HCT116 (cell line): ENCODE results near the gene TEAD1. TPM values are rescaled to one million over a fixed set of nuclear protein-coding genes. Genes with fewer than 3 reads are reported as not detected.

Experiments
- ATAC-seq: fragments of 200-7000 bp; cut with Tn5 transposase; 2 replicates; pipeline ENCODE4 v1.9.1; 2020; ENCODE audit warnings: mild to moderate bottlenecking, moderate library complexity
- BruUV-seq: library from RNA; stranded (reverse); fragments of 400-500 nt; replicated peaks from 2 replicates; lab custom pipeline; 2021; lab: Mats Ljungman, UMichigan
- CTCF ChIA-PET: fragments of 300-600 bp; sonication (Branson Sonifier 250); formaldehyde crosslinking; loops from one replicate; lab custom pipeline; 2021; ENCODE audit warnings: antibody characterized with exemption; lab: Charles Lee
- POLR2A ChIA-PET: fragments of 300-600, 350-600 bp; sonication (Branson Sonifier 250); formaldehyde crosslinking; loops from one replicate; lab custom pipeline; 2021; ENCODE audit warnings: antibody characterized with exemption; lab: Charles Lee
- RAD21 ChIA-PET, 2 experiments: fragments of 300-600 bp; sonication (Branson Sonifier 250); formaldehyde crosslinking; loops; one replicate each; lab custom pipeline; 2023; ENCODE audit warnings: low total read pairs in 2 of 2; ENCODE audit not compliant: uncharacterized antibody in 2 of 2, unreplicated experiment in 2 of 2, low non-redundant PET in 1 of 2; lab: Charles Lee
- DNase-seq: peaks from one replicate; pipeline ENCODE4 v3.0.0-alpha.2; 2010; ENCODE audit warnings: low read depth, low spot score
- H2AFZ ChIP-seq: fragments of 200-600 bp; shearing (Covaris generic), sonication (generic); 2 replicates; pipeline ENCODE4 v1.6.1; 2017; ENCODE audit warnings: low read depth, mixed run types, mixed read lengths, antibody characterized with exemption, low read length; ENCODE audit not compliant: poor library complexity, severe bottlenecking
- H3K27ac ChIP-seq: 2 replicates; pipeline ENCODE4 v1.5.1; 2012; ENCODE audit warnings: low read depth, low read length
- H3K27me3 ChIP-seq: fragments of 200-600 bp; sonication (generic); 2 replicates; pipeline ENCODE4 v1.6.1; 2016; ENCODE audit warnings: mixed run types, low read length, mixed read lengths; ENCODE audit not compliant: insufficient read depth
- H3K36me3 ChIP-seq, 2 experiments: fragments of 200-500 bp in 1 of 2; fragments of 200-600 bp in 1 of 2; sonication (Bioruptor generic) in 1 of 2; sonication (generic) in 1 of 2; 2 replicates each; pipeline versions ENCODE4 v1.5.1 to v1.6.1; 2014 to 2016; ENCODE audit warnings: low read length in 2 of 2, inconsistent platforms in 1 of 2, mixed read lengths in 1 of 2, mixed run types in 1 of 2; ENCODE audit not compliant: insufficient read depth in 2 of 2, control insufficient read depth in 1 of 2
- H3K4me1 ChIP-seq, 2 experiments: fragments of 200-600 bp in 1 of 2; sonication (generic) in 1 of 2; 2 replicates each; pipeline versions ENCODE4 v1.5.1 to v1.6.1; 2012 to 2017; ENCODE audit warnings: low read length in 2 of 2, inconsistent platforms in 1 of 2, mild to moderate bottlenecking in 1 of 2, mixed read lengths in 1 of 2, mixed run types in 1 of 2, moderate library complexity in 1 of 2; ENCODE audit not compliant: insufficient read depth in 2 of 2, control insufficient read depth in 1 of 2
- H3K4me2 ChIP-seq: fragments of 200-600 bp; sonication (generic); 2 replicates; pipeline ENCODE4 v1.6.1; 2017; ENCODE audit warnings: mixed run types, low read length, mixed read lengths
- H3K4me3 ChIP-seq, 2 experiments: fragments of 200-600 bp in 1 of 2; sonication (generic) in 1 of 2; replicated peaks in 1 of 2; 2 replicates each; pipeline ENCODE4 v1.5.1; 2011 to 2016; ENCODE audit warnings: low read length in 2 of 2, control low read depth in 1 of 2, low read depth in 1 of 2, mild to moderate bottlenecking in 1 of 2, mixed read lengths in 1 of 2, mixed run types in 1 of 2
- H3K79me2 ChIP-seq: fragments of 200-600 bp; sonication (generic); 2 replicates; pipeline ENCODE4 v1.6.1; 2017; ENCODE audit warnings: mild to moderate bottlenecking, mixed run types, low read length, moderate library complexity, mixed read lengths; ENCODE audit not compliant: insufficient read depth
- H3K9ac ChIP-seq: fragments of 200-600 bp; sonication (generic); 2 replicates; pipeline ENCODE4 v1.6.1; 2016; ENCODE audit warnings: low read length, mixed read lengths
- H3K9me2 ChIP-seq: fragments of 200-600 bp; sonication (generic), shearing (Covaris generic); 2 replicates; pipeline ENCODE4 v1.6.1; 2017; ENCODE audit warnings: mixed run types, mild to moderate bottlenecking, moderate library complexity; ENCODE audit not compliant: insufficient read depth
- H3K9me3 ChIP-seq, 2 experiments: fragments of 200-500 bp in 1 of 2; fragments of 200-600 bp in 1 of 2; sonication (Bioruptor generic) in 1 of 2; sonication (generic) in 1 of 2; 2 replicates each; pipeline ENCODE4 v1.6.1; 2014 to 2017; ENCODE audit warnings: low read length in 2 of 2, mixed read lengths in 2 of 2, inconsistent platforms in 1 of 2, low read depth in 1 of 2, mild to moderate bottlenecking in 1 of 2, mixed run types in 1 of 2, moderate library complexity in 1 of 2; ENCODE audit not compliant: control insufficient read depth in 1 of 2, insufficient read depth in 1 of 2
- H4K20me1 ChIP-seq: fragments of 200-600 bp; sonication (generic), shearing (Covaris generic); 2 replicates; pipeline ENCODE4 v1.6.1; 2017; ENCODE audit warnings: mixed run types, mild to moderate bottlenecking, moderate library complexity; ENCODE audit not compliant: insufficient read depth
- CTCF ChIP-seq, 3 experiments: fragments of 200-600 bp in 1 of 3; sonication (generic) in 1 of 3; IDR thresholded peaks in 2 of 3; conservative IDR thresholded peaks in 1 of 3; 2 replicates each; pipeline ENCODE4 v1.5.1; 2012 to 2017; ENCODE audit warnings: low read depth in 2 of 3, low read length in 2 of 3, antibody characterized with exemption in 1 of 3, borderline replicate concordance in 1 of 3, control low read depth in 1 of 3, mild to moderate bottlenecking in 1 of 3, mixed read lengths in 1 of 3, mixed run types in 1 of 3, moderate library complexity in 1 of 3; ENCODE audit not compliant: insufficient read depth in 1 of 3
- POLR2AphosphoS5 ChIP-seq: IDR thresholded peaks from 2 replicates; pipeline ENCODE4 v1.6.1; 2011; ENCODE audit warnings: mild to moderate bottlenecking, low read depth, low read length, moderate library complexity
- SP1 ChIP-seq: IDR thresholded peaks from 2 replicates; pipeline ENCODE4 v1.6.1; 2012; ENCODE audit warnings: low read depth
- YY1 ChIP-seq: IDR thresholded peaks from 2 replicates; pipeline ENCODE4 v1.6.1; 2011; ENCODE audit warnings: low read length, low read depth, moderate library complexity, mild to moderate bottlenecking; ENCODE audit not compliant: insufficient replicate concordance; ENCODE audit errors: extremely low read depth
- intact Hi-C: fragments of 100-400 bp; cut with micrococcal nuclease; formaldehyde crosslinking; loops from 2 replicates; pipeline ENCODE4 v1.10.0; 2022
- total RNA-seq: library from RNA; stranded (reverse); gene quantifications from one replicate; pipeline ENCODE4 v1.2.1, GENCODE V29; 2021; ENCODE audit not compliant: unreplicated experiment

TEAD1 gene
- total RNA-seq, 1 experiment from 2014 or later: 103 TPM

DNA sequence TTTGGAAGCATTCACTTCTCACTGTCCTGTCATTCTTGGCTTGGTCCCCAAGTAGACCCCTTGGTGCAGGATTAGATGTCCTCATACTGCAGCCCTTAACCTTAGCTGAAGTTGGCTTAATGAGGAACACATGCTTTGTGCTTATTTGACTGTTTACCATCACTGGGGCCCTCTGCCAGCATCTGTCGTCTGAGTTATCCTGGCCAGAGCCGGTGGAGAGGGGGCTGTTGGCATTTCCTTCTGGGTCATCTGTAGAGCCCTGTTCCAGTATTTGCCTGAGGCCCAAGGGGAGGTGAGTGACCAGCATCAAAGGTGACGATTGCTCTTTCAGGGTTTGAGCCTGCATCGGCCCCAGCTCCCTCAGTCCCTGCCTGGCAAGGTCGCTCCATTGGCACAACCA, 208.4 kb downstream of the TEAD1 start:
- no peak overlapping the region for H3K4me2 ChIP-seq
- no peaks in the 10 kb centered on the region for H3K9me3 ChIP-seq
- H2AFZ ChIP-seq: no peak overlapping the region
- no peaks in the 10 kb centered on the region for H3K9me2 ChIP-seq
- RAD21 ChIA-PET: no interaction called here
- DNase-seq: no peak
- POLR2A ChIA-PET: interaction anchor here (0.6 kb wide), 1 partner anchor 9 kb away, joined by 3 read pairs; no protein-coding TSS in a partner anchor
- no peak overlapping the region for H3K9ac ChIP-seq
- intact Hi-C loops: no loop called here
- TF ChIP-seq YY1: no peak
- TF ChIP-seq, all 23 proteins: peak for 0
- no TSS peak for BruUV-seq
- no peak for ATAC-seq
- H3K79me2 ChIP-seq: no peaks in the 10 kb centered on the region
- H4K20me1 ChIP-seq: no peaks in the 10 kb centered on the region
- no peaks in the 10 kb centered on the region for H3K4me1 ChIP-seq
- H3K27ac ChIP-seq: no peak overlapping the region
- CTCF ChIA-PET: no interaction called here
- H3K36me3 ChIP-seq: peaks cover 8 to 28% of the 10 kb centered on the region in 2 experiments; a peak in 3 of 4 replicates
- no peak overlapping the region for H3K4me3 ChIP-seq
- H3K27me3 ChIP-seq: no peaks in the 10 kb centered on the region

GRCh38 chr11:12884751-12885318, 210.6 kb downstream of the TEAD1 start:
- CTCF ChIA-PET: no interaction called here
- TF ChIP-seq CTCF (IDR thresholded peaks at IDR 0.05 in 2 of 3, conservative IDR thresholded peaks at IDR 0.05 in 1 of 3; ENCODE audit: borderline replicate concordance in 1 of 3, insufficient read depth in 1 of 3, low read depth in 2 of 3, low read length in 2 of 3) (no peak), SP1 (no peak), POLR2AphosphoS5 (no peak)
- Histone ChIP-seq H3K36me3 (peaks cover 8 to 28% of the 10 kb centered on the region in 2 experiments; a peak in 3 of 4 replicates), H4K20me1 (no peaks in the 10 kb centered on the region), H3K4me3 (no peak overlapping the region), H2AFZ (no peak overlapping the region), H3K9me3 (no peaks in the 10 kb centered on the region), H3K9me2 (no peaks in the 10 kb centered on the region), H3K4me1 (no peaks in the 10 kb centered on the region), H3K27ac (no peak overlapping the region), H3K79me2 (no peaks in the 10 kb centered on the region), H3K9ac (no peak overlapping the region), H3K27me3 (no peaks in the 10 kb centered on the region), H3K4me2 (no peak overlapping the region)
- POLR2A ChIA-PET: no interaction called here
- RAD21 ChIA-PET: no interaction called here
- no TSS peak for BruUV-seq
- ATAC-seq (no peak), DNase-seq (no peak)
- intact Hi-C loops: loop anchor here (5.0 kb wide), 1 partner anchor 73 kb away; no protein-coding TSS in a partner anchor
